COLO668 (cell line): ENCODE measurements around the gene SLC35F1.

Experiments used
- DNase-seq: peaks from one replicate; lab custom pipeline; 2025; ENCODE audit not compliant: unreplicated experiment; lab: John Stamatoyannopoulos, UW

The SLC35F1 gene

GRCh38 chr6:118252474-118252873 lies 345.4 kb downstream of the SLC35F1 start:
- no peak for DNase-seq

GRCh38 chr6:118253741-118254140 lies 346.7 kb downstream of the SLC35F1 start:
- DNase-seq = no peak

GRCh38 chr6:118260833-118261232 lies 353.8 kb downstream of the SLC35F1 start:
- no peak for DNase-seq

- peak; percentile 9 for DNase-seq
Measured at GRCh38 chr6:118263921-118264486, 356.9 kb downstream of the SLC35F1 start.

GRCh38 chr6:118269659-118270058 lies 362.6 kb downstream of the SLC35F1 start:
- no peak for DNase-seq

- DNase-seq = no peak
Measured at GRCh38 chr6:118277631-118278030, 370.6 kb downstream of the SLC35F1 start.

- DNase-seq = no peak
Measured at GRCh38 chr6:118280210-118280609, 373.1 kb downstream of the SLC35F1 start.

GRCh38 chr6:118281291-118281690 lies 374.2 kb downstream of the SLC35F1 start:
- no peak for DNase-seq

- peak; percentile 14 for DNase-seq
Measured at GRCh38 chr6:118283766-118284165, 376.7 kb downstream of the SLC35F1 start.

GRCh38 chr6:118284736-118285360 lies 377.8 kb downstream of the SLC35F1 start:
- no peak for DNase-seq

- DNase-seq = no peak
Measured at GRCh38 chr6:118285791-118286190, 378.7 kb downstream of the SLC35F1 start.

GRCh38 chr6:118288355-118289124 lies 381.5 kb downstream of the SLC35F1 start:
- no peak for DNase-seq

GRCh38 chr6:118292558-118292957 lies 385.5 kb downstream of the SLC35F1 start:
- DNase-seq = no peak

- DNase-seq = no peak
Measured at GRCh38 chr6:118294906-118295305, 387.8 kb downstream of the SLC35F1 start.

- no peak for DNase-seq
Measured at GRCh38 chr6:118295336-118295735, 388.3 kb downstream of the SLC35F1 start.

- DNase-seq = no peak
Measured at GRCh38 chr6:118296129-118296901, 389.3 kb downstream of the SLC35F1 start.

- no peak for DNase-seq
Measured at GRCh38 chr6:118297821-118298220, 390.8 kb downstream of the SLC35F1 start.

- DNase-seq = no peak
Measured at GRCh38 chr6:118298476-118299427, 391.7 kb downstream of the SLC35F1 start.

GRCh38 chr6:118299457-118299856 lies 392.4 kb downstream of the SLC35F1 start:
- no peak for DNase-seq

- DNase-seq = no peak
Measured at GRCh38 chr6:118304321-118304720, 397.3 kb downstream of the SLC35F1 start.
